MM.1S (cell line): ENCODE measurements around the gene SPTBN2.

ENCODE experiments used
- DNase-seq: peaks from one replicate; pipeline ENCODE4 v3.0.0-alpha.2; 2015
- H2AFZ ChIP-seq: fragments of 300-600 bp; sonication (generic); 2 replicates; pipeline ENCODE4 v1.6.0; 2016; ENCODE audit warnings: antibody characterized with exemption, low read length
- H3F3A ChIP-seq: fragments of 300-600 bp; sonication (generic); 2 replicates; pipeline ENCODE4 v1.6.1; 2016; ENCODE audit warnings: mild to moderate bottlenecking, antibody characterized with exemption, low read length, moderate library complexity, mixed read lengths; ENCODE audit not compliant: insufficient read depth
- H3K27ac ChIP-seq: fragments of 300-600 bp; sonication (generic); 2 replicates; pipeline ENCODE4 v1.5.1; 2016; ENCODE audit warnings: mild to moderate bottlenecking, low read length
- H3K27me3 ChIP-seq: fragments of 300-600 bp; sonication (generic); replicated peaks from 2 replicates; pipeline ENCODE4 v1.6.0; 2016; ENCODE audit warnings: low read length; ENCODE audit not compliant: insufficient read depth
- H3K36me3 ChIP-seq: fragments of 300-600 bp; sonication (generic); replicated peaks from 2 replicates; pipeline ENCODE4 v1.6.1; 2016; ENCODE audit warnings: mild to moderate bottlenecking, low read length, mixed read lengths; ENCODE audit not compliant: insufficient read depth
- H3K4me1 ChIP-seq: fragments of 300-600 bp; sonication (generic); 2 replicates; pipeline ENCODE4 v1.6.1; 2016; ENCODE audit warnings: low read length, mixed read lengths
- H3K4me2 ChIP-seq: fragments of 300-600 bp; sonication (generic); 2 replicates; pipeline ENCODE4 v1.6.0; 2016; ENCODE audit warnings: low read depth, low read length
- H3K4me3 ChIP-seq: fragments of 300-600 bp; sonication (generic); 2 replicates; pipeline ENCODE4 v1.5.1; 2016; ENCODE audit warnings: low read length, mixed read lengths
- H3K79me2 ChIP-seq: fragments of 300-600 bp; sonication (generic); 2 replicates; pipeline ENCODE4 v1.6.1; 2016; ENCODE audit warnings: mixed run types, low read length, mixed read lengths
- H3K9ac ChIP-seq: fragments of 300-600 bp; sonication (generic); 2 replicates; pipeline ENCODE4 v1.6.1; 2016; ENCODE audit warnings: low read length, mixed read lengths
- H3K9me2 ChIP-seq: fragments of 300-600 bp; sonication (generic); replicated peaks from 2 replicates; pipeline ENCODE4 v1.6.1; 2016; ENCODE audit warnings: mild to moderate bottlenecking, low read length, mixed read lengths; ENCODE audit not compliant: insufficient read depth
- H3K9me3 ChIP-seq: fragments of 300-600 bp; sonication (generic); replicated peaks from 2 replicates; pipeline ENCODE4 v1.6.1; 2016; ENCODE audit warnings: mild to moderate bottlenecking, low read length, mixed read lengths; ENCODE audit not compliant: insufficient read depth
- H4K20me1 ChIP-seq: fragments of 300-600 bp; sonication (generic); 2 replicates; pipeline ENCODE4 v1.6.1; 2016; ENCODE audit warnings: mild to moderate bottlenecking, low read length, moderate library complexity, mixed read lengths; ENCODE audit not compliant: insufficient read depth
- CTCF ChIP-seq: fragments of 300-600 bp; sonication (generic); IDR thresholded peaks from 2 replicates; pipeline ENCODE4 v1.5.1; 2016; ENCODE audit warnings: antibody characterized with exemption, low read length, mixed read lengths
- EZH2 ChIP-seq: fragments of 300-600 bp; sonication (generic); optimal IDR thresholded peaks from 2 replicates; pipeline ENCODE3; 2017; ENCODE audit warnings: low read depth, mild to moderate bottlenecking, antibody characterized with exemption, low read length, mixed read lengths
- EZH2phosphoT487 ChIP-seq: fragments of 300-600 bp; sonication (generic); IDR thresholded peaks from 2 replicates; pipeline ENCODE4 v1.6.1; 2018; ENCODE audit warnings: antibody characterized with exemption, low read length

Gene SPTBN2

GRCh38 chr11:66741153-66741552 is 12.1 kb upstream of the SPTBN2 start:
- Histone ChIP-seq H3K9ac (no peak overlapping the region), H2AFZ (no peak overlapping the region), H3K27me3 (no peaks in the 10 kb centered on the region), H4K20me1 (no peaks in the 10 kb centered on the region), H3F3A (peaks cover 14% of the 10 kb centered on the region), H3K27ac (no peak overlapping the region), H3K36me3 (no peaks in the 10 kb centered on the region), H3K9me2 (no peaks in the 10 kb centered on the region), H3K4me3 (no peak overlapping the region), H3K9me3 (no peaks in the 10 kb centered on the region), H3K4me2 (no peak overlapping the region), H3K4me1 (no peaks in the 10 kb centered on the region), H3K79me2 (peaks cover 8% of the 10 kb centered on the region)
- no peak for TF ChIP-seq EZH2
- no peak for TF ChIP-seq CTCF
- TF ChIP-seq EZH2phosphoT487 = no peak
- no peak for DNase-seq

- peaks cover 9% of the 10 kb centered on the region for H3F3A ChIP-seq
- no peak overlapping the region for H3K4me2 ChIP-seq
- no peaks in the 10 kb centered on the region for H3K27me3 ChIP-seq
- DNase-seq = no peak
- H4K20me1 ChIP-seq = no peaks in the 10 kb centered on the region
- no peak for TF ChIP-seq CTCF
- no peak for TF ChIP-seq EZH2
- TF ChIP-seq EZH2phosphoT487 = no peak
- no peaks in the 10 kb centered on the region for H3K36me3 ChIP-seq
- no peaks in the 10 kb centered on the region for H3K79me2 ChIP-seq
- H3K9ac ChIP-seq = no peak overlapping the region
- H3K9me2 ChIP-seq = no peaks in the 10 kb centered on the region
- no peak overlapping the region for H3K4me3 ChIP-seq
- no peaks in the 10 kb centered on the region for H3K4me1 ChIP-seq
- H3K27ac ChIP-seq = no peak overlapping the region
- no peaks in the 10 kb centered on the region for H3K9me3 ChIP-seq
- H2AFZ ChIP-seq = no peak overlapping the region
Observed at GRCh38 chr11:66739983-66740382, 11.0 kb upstream of the SPTBN2 start.

- H3K27ac ChIP-seq = no peak overlapping the region
- H3K4me2 ChIP-seq = no peak overlapping the region
- H3K79me2 ChIP-seq = no peaks in the 10 kb centered on the region
- no peak overlapping the region for H3K9ac ChIP-seq
- H3K4me1 ChIP-seq = no peaks in the 10 kb centered on the region
- no peak for DNase-seq
- no peaks in the 10 kb centered on the region for H3F3A ChIP-seq
- no peaks in the 10 kb centered on the region for H3K9me3 ChIP-seq
- H4K20me1 ChIP-seq = no peaks in the 10 kb centered on the region
- no peaks in the 10 kb centered on the region for H3K36me3 ChIP-seq
- TF ChIP-seq CTCF = no peak
- no peak for TF ChIP-seq EZH2
- TF ChIP-seq EZH2phosphoT487 = no peak
- no peaks in the 10 kb centered on the region for H3K9me2 ChIP-seq
- H3K4me3 ChIP-seq = no peak overlapping the region
- peaks cover 2% of the 10 kb centered on the region; the same call in 1 of the 2 replicates for H3K27me3 ChIP-seq
- H2AFZ ChIP-seq = no peak overlapping the region
Observed at GRCh38 chr11:66734215-66734614, 5.2 kb upstream of the SPTBN2 start.
